PC-9 (cell line): Measurements from ENCODE around the gene CEP112.

Experiments
- CTCF ChIP-seq: fragments of 200-600 bp; sonication (generic); conservative IDR thresholded peaks from 2 replicates; pipeline ENCODE4 v1.6.1; 2017; ENCODE audit warnings: mixed run types, antibody characterized with exemption, mild to moderate bottlenecking, moderate library complexity
- EZH2 ChIP-seq: fragments of 200-600 bp; sonication (generic); IDR thresholded peaks from 2 replicates; pipeline ENCODE4 v1.8.0; 2017; ENCODE audit warnings: antibody characterized with exemption, low read depth

DNA sequence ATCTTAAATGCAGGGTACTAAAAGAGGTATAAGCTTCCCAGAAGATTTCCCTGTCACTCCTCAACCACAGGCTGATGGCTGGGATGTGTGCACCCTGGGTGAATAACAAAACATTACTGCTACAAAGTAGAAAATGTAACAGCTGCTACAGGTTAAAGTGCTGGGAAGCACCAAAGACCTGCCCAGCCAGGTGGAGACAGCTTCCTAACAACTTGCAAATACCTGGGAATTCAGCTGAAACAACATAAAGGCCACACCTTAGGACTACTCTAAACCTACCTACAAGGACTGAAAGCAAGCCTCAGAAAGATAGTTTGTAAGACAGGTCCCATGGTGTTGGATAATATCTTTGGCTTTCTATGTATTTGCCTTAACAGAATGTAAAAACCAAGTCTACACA, 118.5 kb downstream of the CEP112 start:
- TF ChIP-seq EZH2 = no peak
- TF ChIP-seq CTCF = no peak
